GM19467 (cell line): ENCODE results near the gene SNCAIP.
"Not testable (repeated sequence)": the region's sequence is repeated elsewhere in the genome, so short reads cannot be mapped to it uniquely, and the experiment has no call there.

Source experiments
- ATAC-seq: cut with Tn5 transposase; IDR thresholded peaks from one replicate; pipeline ENCODE4 v1.9.1; 2021; ENCODE audit warnings: mild to moderate bottlenecking, moderate library complexity; ENCODE audit not compliant: unreplicated experiment

SNCAIP gene

GRCh38 chr5:122354293-122354692, 42.3 kb downstream of the SNCAIP start:
- no peak for ATAC-seq

- ATAC-seq: no peak
These were observed 43.3 kb downstream of the SNCAIP start for GRCh38 chr5:122355324-122355723.

GRCh38 chr5:122356855-122357254, 44.8 kb downstream of the SNCAIP start:
- no peak for ATAC-seq

GRCh38 chr5:122358372-122358979, 46.4 kb downstream of the SNCAIP start:
- no peak for ATAC-seq

- ATAC-seq: no peak
These were observed 50.3 kb downstream of the SNCAIP start for GRCh38 chr5:122362361-122362760.

- ATAC-seq: no peak
These were observed 51.6 kb downstream of the SNCAIP start for GRCh38 chr5:122363623-122364022.

- ATAC-seq: no peak
These were observed 54.5 kb downstream of the SNCAIP start for GRCh38 chr5:122366501-122366900.

GRCh38 chr5:122367456-122367855, 55.4 kb downstream of the SNCAIP start:
- no peak for ATAC-seq

- ATAC-seq: no peak
These were observed 56.6 kb downstream of the SNCAIP start for GRCh38 chr5:122368510-122369251.

GRCh38 chr5:122369253-122369815, 57.3 kb downstream of the SNCAIP start:
- ATAC-seq: no peak

GRCh38 chr5:122371511-122372151, 59.6 kb downstream of the SNCAIP start:
- ATAC-seq: no peak

- ATAC-seq: no peak
These were observed 62.1 kb downstream of the SNCAIP start for GRCh38 chr5:122374110-122374509.

GRCh38 chr5:122375801-122376200, 63.8 kb downstream of the SNCAIP start:
- no peak for ATAC-seq

- ATAC-seq: no peak
These were observed 64.2 kb downstream of the SNCAIP start for GRCh38 chr5:122376250-122376649.

- no peak for ATAC-seq
These were observed 65.0 kb downstream of the SNCAIP start for GRCh38 chr5:122377026-122377425.

GRCh38 chr5:122382938-122383337, 70.9 kb downstream of the SNCAIP start:
- not testable (repeated sequence) for ATAC-seq

- no peak for ATAC-seq
These were observed 72.8 kb downstream of the SNCAIP start for GRCh38 chr5:122384739-122385235.

- ATAC-seq: no peak
These were observed 73.2 kb downstream of the SNCAIP start for GRCh38 chr5:122385286-122385685.

- ATAC-seq: no peak
These were observed 73.8 kb downstream of the SNCAIP start for GRCh38 chr5:122385808-122386207.

GRCh38 chr5:122390154-122390553, 78.1 kb downstream of the SNCAIP start:
- no peak for ATAC-seq

GRCh38 chr5:122390694-122391093, 78.7 kb downstream of the SNCAIP start:
- no peak for ATAC-seq

GRCh38 chr5:122391621-122392020, 79.6 kb downstream of the SNCAIP start:
- ATAC-seq: no peak
